Loucy (cell line): ENCODE data around the gene AGAP1.

ENCODE experiments used
- H2AFZ ChIP-seq: fragments of 200-600 bp; sonication (generic); 2 replicates; pipeline ENCODE4 v1.6.0; 2016; ENCODE audit warnings: antibody characterized with exemption, mild to moderate bottlenecking, low read length, moderate library complexity
- H3F3A ChIP-seq: fragments of 200-600 bp; 2 replicates; pipeline ENCODE4 v1.6.0; 2016; ENCODE audit warnings: antibody characterized with exemption, low read depth, mild to moderate bottlenecking
- H3K27me3 ChIP-seq: fragments of 200-600 bp; sonication (generic); 2 replicates; pipeline ENCODE4 v1.6.1; 2014; ENCODE audit warnings: low read length, mild to moderate bottlenecking; ENCODE audit not compliant: insufficient read depth, poor library complexity, severe bottlenecking
- H3K36me3 ChIP-seq: fragments of 200-600 bp; sonication (generic); 2 replicates; pipeline ENCODE4 v1.6.1; 2016; ENCODE audit warnings: low read length; ENCODE audit not compliant: insufficient read depth
- H3K4me1 ChIP-seq: fragments of 200-600 bp; sonication (generic); 2 replicates; pipeline ENCODE4 v1.5.1; 2014; ENCODE audit warnings: low read length, mild to moderate bottlenecking; ENCODE audit not compliant: insufficient read depth, poor library complexity, severe bottlenecking
- H3K4me2 ChIP-seq: fragments of 200-600 bp; sonication (generic); 2 replicates; pipeline ENCODE4 v1.6.0; 2014; ENCODE audit warnings: antibody characterized with exemption, low read length, low read depth, mild to moderate bottlenecking; ENCODE audit not compliant: poor library complexity, severe bottlenecking
- H3K4me3 ChIP-seq: fragments of 200-600 bp; sonication (generic); 2 replicates; pipeline ENCODE4 v1.5.1; 2014; ENCODE audit warnings: low read length, mild to moderate bottlenecking, mixed read lengths; ENCODE audit not compliant: poor library complexity, severe bottlenecking
- H3K79me2 ChIP-seq: fragments of 200-600 bp; sonication (generic); 2 replicates; pipeline ENCODE4 v1.6.1; 2014; ENCODE audit warnings: low read length; ENCODE audit not compliant: insufficient read depth
- H3K9ac ChIP-seq: fragments of 200-600 bp; sonication (generic); 2 replicates; pipeline ENCODE4 v1.6.0; 2014; ENCODE audit warnings: mild to moderate bottlenecking, low read depth, low read length, moderate library complexity; ENCODE audit not compliant: poor library complexity, severe bottlenecking
- H3K9me2 ChIP-seq: fragments of 200-600 bp; sonication (generic); replicated peaks from 2 replicates; pipeline ENCODE4 v1.6.1; 2016; ENCODE audit warnings: low read depth, low read length, mixed read lengths
- H3K9me3 ChIP-seq: fragments of 200-600 bp; sonication (generic); 2 replicates; pipeline ENCODE4 v1.6.1; 2014; ENCODE audit warnings: mild to moderate bottlenecking, antibody characterized with exemption, low read length, low read depth; ENCODE audit not compliant: insufficient read depth
- H4K20me1 ChIP-seq: fragments of 200-600 bp; sonication (generic); 2 replicates; pipeline ENCODE4 v1.6.0; 2014; ENCODE audit warnings: antibody characterized with exemption, low read length, mild to moderate bottlenecking; ENCODE audit not compliant: insufficient read depth, poor library complexity, severe bottlenecking
- CTCF ChIP-seq: fragments of 200-600 bp; sonication (generic); conservative IDR thresholded peaks from 2 replicates; pipeline ENCODE4 v1.5.1; 2014; ENCODE audit warnings: mild to moderate bottlenecking, antibody characterized with exemption, low read length
- EZH2phosphoT487 ChIP-seq: fragments of 200-600 bp; IDR thresholded peaks from 2 replicates; pipeline ENCODE4 v1.6.1; 2018; ENCODE audit warnings: antibody characterized with exemption, mild to moderate bottlenecking, moderate library complexity, borderline replicate concordance

Gene AGAP1

GRCh38 chr2:235918876-235919275 lies 425.0 kb downstream of the AGAP1 start:
- H3K9me2 ChIP-seq: no peaks in the 10 kb centered on the region
- H3F3A ChIP-seq: no peaks in the 10 kb centered on the region
- H3K9me3 ChIP-seq: no peaks in the 10 kb centered on the region
- no peaks in the 10 kb centered on the region for H4K20me1 ChIP-seq
- H2AFZ ChIP-seq: no peak overlapping the region
- H3K79me2 ChIP-seq: no peaks in the 10 kb centered on the region
- H3K4me1 ChIP-seq: no peaks in the 10 kb centered on the region
- TF ChIP-seq EZH2phosphoT487 (no peak), CTCF (no peak)
- H3K9ac ChIP-seq: no peak overlapping the region
- no peak overlapping the region for H3K4me3 ChIP-seq
- H3K27me3 ChIP-seq: no peaks in the 10 kb centered on the region
- H3K4me2 ChIP-seq: no peak overlapping the region
- peaks cover 11% of the 10 kb centered on the region; the same call in 1 of the 2 replicates for H3K36me3 ChIP-seq

GRCh38 chr2:235920216-235920865 lies 426.5 kb downstream of the AGAP1 start:
- Histone ChIP-seq H3K4me2 (no peak overlapping the region), H3K4me1 (no peaks in the 10 kb centered on the region), H3K9me3 (no peaks in the 10 kb centered on the region), H3K9ac (no peak overlapping the region), H3K79me2 (no peaks in the 10 kb centered on the region), H3K4me3 (no peak overlapping the region), H4K20me1 (no peaks in the 10 kb centered on the region), H3K27me3 (no peaks in the 10 kb centered on the region), H2AFZ (no peak overlapping the region), H3K36me3 (no peaks in the 10 kb centered on the region), H3F3A (no peaks in the 10 kb centered on the region), H3K9me2 (no peaks in the 10 kb centered on the region)
- no peak for TF ChIP-seq EZH2phosphoT487
- TF ChIP-seq CTCF: no peak

- Histone ChIP-seq H3K9ac (no peak overlapping the region), H3F3A (no peaks in the 10 kb centered on the region), H3K4me1 (no peaks in the 10 kb centered on the region), H3K36me3 (no peaks in the 10 kb centered on the region), H4K20me1 (no peaks in the 10 kb centered on the region), H3K79me2 (no peaks in the 10 kb centered on the region), H3K4me3 (no peak overlapping the region), H3K27me3 (no peaks in the 10 kb centered on the region), H3K4me2 (no peak overlapping the region), H3K9me3 (no peaks in the 10 kb centered on the region), H3K9me2 (no peaks in the 10 kb centered on the region), H2AFZ (no peak overlapping the region)
- no peak for TF ChIP-seq CTCF
- no peak for TF ChIP-seq EZH2phosphoT487
These were observed 427.8 kb downstream of the AGAP1 start for GRCh38 chr2:235921508-235922191.
